ENCODE results near the gene USHBP1. TPM values are rescaled to one million over a fixed set of nuclear protein-coding genes. Genes with fewer than 3 reads are reported as not detected.
A peak's percentile ranks its signal among the peaks of the same experiment; 100 is the strongest.
"Not testable (repeated sequence)": the region's sequence is repeated elsewhere in the genome, so short reads cannot be mapped to it uniquely, and the experiment has no call there.

Gene USHBP1
- total and polyA plus RNA-seq, 2 donors (not counting 1 experiment from before 2014, with no cell fraction given) = not detected

DNA sequence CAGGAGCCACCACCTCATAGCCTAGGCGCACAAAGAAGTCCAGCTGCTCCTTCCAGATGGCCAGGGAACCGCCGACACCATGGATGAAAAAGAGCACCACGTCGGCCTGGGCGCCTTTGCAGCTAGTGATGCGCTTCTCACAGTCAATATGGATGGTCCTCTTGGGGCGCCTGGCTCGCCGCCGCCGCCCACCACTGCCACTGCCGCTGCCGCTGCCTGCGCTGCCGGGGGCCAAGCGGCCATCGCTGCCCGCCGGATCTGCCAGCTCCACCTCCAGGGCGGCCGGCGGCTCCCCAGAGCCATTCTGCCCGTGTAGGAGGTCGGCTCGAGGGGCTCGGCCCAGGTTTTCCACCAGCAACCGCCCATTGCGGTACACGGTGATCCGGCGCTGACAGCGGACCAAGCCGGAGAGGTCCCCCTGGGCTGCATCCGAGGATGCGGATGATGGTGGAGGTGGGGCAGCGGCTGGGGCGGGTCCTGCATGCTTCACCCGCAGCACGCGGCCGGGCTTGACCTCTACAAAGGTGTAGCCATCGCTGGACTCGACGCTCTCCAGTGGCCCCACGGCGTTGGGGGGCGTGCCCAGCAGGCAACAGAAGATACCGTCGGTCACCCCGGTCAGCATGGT, 36.6 kb upstream of the USHBP1 start:
- no peak overlapping the region for H3K27ac ChIP-seq (ENCODE audit: insufficient read depth, low read length)
- TF ChIP-seq, protein P1, sequence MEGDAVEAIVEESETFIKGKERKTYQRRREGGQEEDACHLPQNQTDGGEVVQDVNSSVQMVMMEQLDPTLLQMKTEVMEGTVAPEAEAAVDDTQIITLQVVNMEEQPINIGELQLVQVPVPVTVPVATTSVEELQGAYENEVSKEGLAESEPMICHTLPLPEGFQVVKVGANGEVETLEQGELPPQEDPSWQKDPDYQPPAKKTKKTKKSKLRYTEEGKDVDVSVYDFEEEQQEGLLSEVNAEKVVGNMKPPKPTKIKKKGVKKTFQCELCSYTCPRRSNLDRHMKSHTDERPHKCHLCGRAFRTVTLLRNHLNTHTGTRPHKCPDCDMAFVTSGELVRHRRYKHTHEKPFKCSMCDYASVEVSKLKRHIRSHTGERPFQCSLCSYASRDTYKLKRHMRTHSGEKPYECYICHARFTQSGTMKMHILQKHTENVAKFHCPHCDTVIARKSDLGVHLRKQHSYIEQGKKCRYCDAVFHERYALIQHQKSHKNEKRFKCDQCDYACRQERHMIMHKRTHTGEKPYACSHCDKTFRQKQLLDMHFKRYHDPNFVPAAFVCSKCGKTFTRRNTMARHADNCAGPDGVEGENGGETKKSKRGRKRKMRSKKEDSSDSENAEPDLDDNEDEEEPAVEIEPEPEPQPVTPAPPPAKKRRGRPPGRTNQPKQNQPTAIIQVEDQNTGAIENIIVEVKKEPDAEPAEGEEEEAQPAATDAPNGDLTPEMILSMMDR (conservative IDR thresholded peaks at IDR 0.05 in 1 of 2, IDR thresholded peaks at IDR 0.05 in 1 of 2; ENCODE audit: low read depth in 1 of 2, low read length in 2 of 2) = no peak
- TF ChIP-seq EZH2 (IDR thresholded peaks at IDR 0.05; ENCODE audit: low read length, missing control alignments) = no peak
- H3K27me3 ChIP-seq (ENCODE audit: control insufficient read depth, insufficient read depth, low read length) = no peaks in the 10 kb centered on the region

DNA sequence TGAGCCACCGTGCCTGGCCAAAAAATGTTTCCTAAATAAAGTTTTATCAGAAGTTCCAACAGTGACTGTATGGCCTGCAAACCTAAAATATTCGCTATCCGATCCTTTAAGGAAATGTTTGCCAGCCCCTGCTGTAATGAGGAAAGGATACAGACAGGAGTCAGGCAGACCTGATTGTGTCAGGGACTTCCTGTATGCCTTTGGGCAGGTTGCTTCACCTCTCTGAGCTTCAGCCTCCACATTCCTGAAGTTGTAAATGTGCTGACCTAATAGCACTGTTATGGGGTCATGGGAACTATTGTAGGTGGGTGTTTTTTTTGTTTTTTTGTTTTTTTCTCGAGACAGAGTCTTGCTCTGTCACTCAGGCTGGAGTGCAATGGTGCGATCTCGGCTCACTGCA, 32.4 kb upstream of the USHBP1 start:
- Histone ChIP-seq H2AFZ (ENCODE audit: low read length) (no peak overlapping the region), H3K9ac (ENCODE audit: insufficient read depth, low read length) (no peak overlapping the region), H3K36me3 (ENCODE audit: control insufficient read depth, insufficient read depth, low read length) (peaks cover 1% of the 10 kb centered on the region), H3K27ac (ENCODE audit: insufficient read depth, low read length) (no peak overlapping the region), H3K4me1 (ENCODE audit: control insufficient read depth, extremely low read depth, insufficient read depth, low read length) (peaks cover 1% of the 10 kb centered on the region), H3K4me3 (replicated peaks in 1 of 4; ENCODE audit: control extremely low read depth in 1 of 4, insufficient read depth in 1 of 4, low read depth in 3 of 4, low read length in 4 of 4) (no peak overlapping the region), H4K20me1 (ENCODE audit: control insufficient read depth, extremely low read depth, insufficient read depth, low read length) (no peaks in the 10 kb centered on the region), H3K4me2 (ENCODE audit: extremely low read depth, insufficient read depth, low read length) (no peak overlapping the region), H3K27me3 (ENCODE audit: control insufficient read depth, insufficient read depth, low read length) (no peaks in the 10 kb centered on the region), H3K9me3 (ENCODE audit: control insufficient read depth, insufficient read depth, low read depth, low read length) (no peaks in the 10 kb centered on the region), H3K79me2 (ENCODE audit: control insufficient read depth, insufficient read depth, low read length) (no peaks in the 10 kb centered on the region)
- TF ChIP-seq EZH2 (IDR thresholded peaks at IDR 0.05; ENCODE audit: low read length, missing control alignments) = no peak
- DNase-seq (ENCODE audit: low read depth in 2 of 2) = no peak

More for the DNA sequence above, 36.6 kb upstream of the USHBP1 start:
- H3K9me3 ChIP-seq (ENCODE audit: control insufficient read depth, insufficient read depth, low read depth, low read length) = no peaks in the 10 kb centered on the region
- no peaks in the 10 kb centered on the region for H3K79me2 ChIP-seq (ENCODE audit: control insufficient read depth, insufficient read depth, low read length)
- H2AFZ ChIP-seq (ENCODE audit: low read length) = no peak overlapping the region
- H3K4me2 ChIP-seq (ENCODE audit: extremely low read depth, insufficient read depth, low read length) = no peak overlapping the region
- no peak overlapping the region for H3K4me3 ChIP-seq (replicated peaks in 1 of 4; ENCODE audit: control extremely low read depth in 1 of 4, insufficient read depth in 1 of 4, low read depth in 3 of 4, low read length in 4 of 4)
- H3K4me1 ChIP-seq (ENCODE audit: control insufficient read depth, extremely low read depth, insufficient read depth, low read length) = peaks cover 5% of the 10 kb centered on the region
- no peak for DNase-seq (ENCODE audit: low read depth in 2 of 2)
- H4K20me1 ChIP-seq (ENCODE audit: control insufficient read depth, extremely low read depth, insufficient read depth, low read length) = no peaks in the 10 kb centered on the region
- H3K36me3 ChIP-seq (ENCODE audit: control insufficient read depth, insufficient read depth, low read length) = no peaks in the 10 kb centered on the region
- H3K9ac ChIP-seq (ENCODE audit: insufficient read depth, low read length) = no peak overlapping the region

DNA sequence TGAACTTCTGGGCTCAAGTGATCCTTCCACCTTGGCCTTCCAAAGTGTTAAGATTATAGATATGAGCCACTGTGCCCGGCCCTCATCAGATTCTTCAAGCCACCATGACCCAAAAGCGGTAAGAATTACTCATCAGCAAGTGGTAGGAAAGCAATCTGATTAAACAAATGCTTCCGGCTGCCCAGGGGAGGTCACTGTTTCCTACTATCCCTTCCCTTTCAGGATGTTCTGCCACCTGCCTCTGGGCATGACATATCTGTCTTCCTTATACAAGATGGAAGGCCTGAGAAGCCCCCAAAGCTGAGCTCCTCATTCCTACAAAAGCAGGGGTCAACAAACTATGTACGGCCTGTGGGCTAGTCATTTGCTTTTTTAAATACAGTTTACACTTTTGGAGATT, 31.7 kb upstream of the USHBP1 start:
- Histone ChIP-seq H3K9me3 (ENCODE audit: control insufficient read depth, insufficient read depth, low read depth, low read length) (no peaks in the 10 kb centered on the region), H3K27ac (ENCODE audit: insufficient read depth, low read length) (no peak overlapping the region), H3K4me2 (ENCODE audit: extremely low read depth, insufficient read depth, low read length) (no peak overlapping the region), H4K20me1 (ENCODE audit: control insufficient read depth, extremely low read depth, insufficient read depth, low read length) (no peaks in the 10 kb centered on the region), H3K9ac (ENCODE audit: insufficient read depth, low read length) (no peak overlapping the region), H3K4me1 (ENCODE audit: control insufficient read depth, extremely low read depth, insufficient read depth, low read length) (peaks cover 2% of the 10 kb centered on the region), H3K27me3 (ENCODE audit: control insufficient read depth, insufficient read depth, low read length) (no peaks in the 10 kb centered on the region), H2AFZ (ENCODE audit: low read length) (no peak overlapping the region), H3K79me2 (ENCODE audit: control insufficient read depth, insufficient read depth, low read length) (no peaks in the 10 kb centered on the region), H3K36me3 (ENCODE audit: control insufficient read depth, insufficient read depth, low read length) (peaks cover 1% of the 10 kb centered on the region), H3K4me3 (replicated peaks in 1 of 4; ENCODE audit: control extremely low read depth in 1 of 4, insufficient read depth in 1 of 4, low read depth in 3 of 4, low read length in 4 of 4) (no peak overlapping the region)
- DNase-seq (ENCODE audit: low read depth in 2 of 2) = peak in 1 of 2 donors; percentile 51
- no peak for TF ChIP-seq EZH2 (IDR thresholded peaks at IDR 0.05; ENCODE audit: low read length, missing control alignments)
- TF ChIP-seq, protein P1 (conservative IDR thresholded peaks at IDR 0.05 in 1 of 2, IDR thresholded peaks at IDR 0.05 in 1 of 2; ENCODE audit: low read depth in 1 of 2, low read length in 2 of 2) = no peak

DNA sequence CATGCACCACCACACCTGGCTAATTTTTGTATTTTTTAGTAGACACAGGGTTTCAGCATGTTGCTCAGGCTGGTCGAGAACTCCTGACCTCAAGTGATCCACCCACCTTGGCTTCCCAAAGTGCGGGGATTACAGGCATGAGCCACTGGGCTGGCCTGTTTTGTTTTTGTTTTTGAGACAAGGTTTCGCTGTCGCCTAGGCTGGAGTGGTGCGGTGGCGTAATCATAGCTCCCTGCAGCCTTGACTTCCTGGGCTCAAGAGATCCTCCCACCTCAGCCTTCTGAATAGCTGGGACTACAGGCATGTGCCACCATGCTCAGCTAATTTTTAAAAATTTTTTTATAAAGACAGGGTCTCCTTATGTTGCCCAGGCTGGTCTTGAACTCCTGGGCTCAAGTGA, 31.0 kb upstream of the USHBP1 start:
- not testable (repeated sequence) for H3K27me3 ChIP-seq (ENCODE audit: control insufficient read depth, insufficient read depth, low read length); H3K9ac ChIP-seq (ENCODE audit: insufficient read depth, low read length); H3K9me3 ChIP-seq (ENCODE audit: control insufficient read depth, insufficient read depth, low read depth, low read length); H3K4me1 ChIP-seq (ENCODE audit: control insufficient read depth, extremely low read depth, insufficient read depth, low read length); H3K36me3 ChIP-seq (ENCODE audit: control insufficient read depth, insufficient read depth, low read length); H2AFZ ChIP-seq (ENCODE audit: low read length); H3K27ac ChIP-seq (ENCODE audit: insufficient read depth, low read length); H3K4me3 ChIP-seq (replicated peaks in 1 of 4; ENCODE audit: control extremely low read depth in 1 of 4, insufficient read depth in 1 of 4, low read depth in 3 of 4, low read length in 4 of 4); H3K79me2 ChIP-seq (ENCODE audit: control insufficient read depth, insufficient read depth, low read length); H4K20me1 ChIP-seq (ENCODE audit: control insufficient read depth, extremely low read depth, insufficient read depth, low read length); DNase-seq (ENCODE audit: low read depth in 2 of 2); H3K4me2 ChIP-seq (ENCODE audit: extremely low read depth, insufficient read depth, low read length)

All from fibroblast of lung (primary cell).